ENCODE measurements around the gene SSBP4.

SSBP4 gene

GRCh38 chr19:18473003-18473705 is 54.0 kb downstream of the SSBP4 start:
- no peak for DNase-seq

- no peak for DNase-seq
These were observed 54.5 kb downstream of the SSBP4 start for GRCh38 chr19:18473706-18474087.

- no peak for DNase-seq
These were observed 55.2 kb downstream of the SSBP4 start for GRCh38 chr19:18474366-18474887.

GRCh38 chr19:18475004-18475453 is 55.8 kb downstream of the SSBP4 start:
- DNase-seq = peak; percentile 68

- DNase-seq = no peak
These were observed 56.6 kb downstream of the SSBP4 start for GRCh38 chr19:18475762-18476331.

GRCh38 chr19:18476507-18477041 is 57.4 kb downstream of the SSBP4 start:
- DNase-seq = no peak

GRCh38 chr19:18477042-18477779 is 58.0 kb downstream of the SSBP4 start:
- DNase-seq = no peak

GRCh38 chr19:18477974-18478373 is 58.8 kb downstream of the SSBP4 start:
- DNase-seq = no peak

GRCh38 chr19:18478545-18479311 is 59.5 kb downstream of the SSBP4 start:
- DNase-seq = peak; percentile 83

- DNase-seq = no peak
These were observed 61.0 kb downstream of the SSBP4 start for GRCh38 chr19:18480006-18480691.

- no peak for DNase-seq
These were observed 62.5 kb downstream of the SSBP4 start for GRCh38 chr19:18481505-18482222.

- no peak for DNase-seq
These were observed 64.1 kb downstream of the SSBP4 start for GRCh38 chr19:18483119-18483890.
